Nephron (organoid): Measurements from ENCODE around the gene RNF212B.

Experiments
- H3K27ac Mint-ChIP-seq, 3 experiments: 2 replicates each; pipeline ENCODE4 v1.8.0; 2020; ENCODE audit warnings: mixed read lengths in 3 of 3, mild to moderate bottlenecking in 2 of 3, moderate library complexity in 1 of 3
- H3K27me3 Mint-ChIP-seq: 2 replicates; pipeline ENCODE4 v1.8.0; 2021; ENCODE audit warnings: low read depth, mild to moderate bottlenecking, moderate library complexity, mixed read lengths
- H3K36me3 Mint-ChIP-seq: 2 replicates; pipeline ENCODE4 v1.8.0; 2020; ENCODE audit warnings: low read depth, mixed read lengths
- H3K4me1 Mint-ChIP-seq: 2 replicates; pipeline ENCODE4 v1.8.0; 2020; ENCODE audit warnings: mixed read lengths
- H3K4me3 Mint-ChIP-seq, 3 experiments: 2 replicates each; pipeline ENCODE4 v1.8.0; 2020; ENCODE audit warnings: mild to moderate bottlenecking in 3 of 3, mixed read lengths in 3 of 3, moderate library complexity in 2 of 3
- H3K9me3 Mint-ChIP-seq: 2 replicates; pipeline ENCODE4 v1.8.0; 2020; ENCODE audit warnings: mixed read lengths
- TF ChIP-seq, protein P1 (sequence below), 3 experiments: fragments of 200-600 bp; sonication (generic); IDR thresholded peaks; one replicate each; pipeline ENCODE4 v1.5.0; 2021; ENCODE audit warnings: antibody characterized with exemption in 3 of 3; ENCODE audit not compliant: unreplicated experiment in 3 of 3

RNF212B gene

DNA sequence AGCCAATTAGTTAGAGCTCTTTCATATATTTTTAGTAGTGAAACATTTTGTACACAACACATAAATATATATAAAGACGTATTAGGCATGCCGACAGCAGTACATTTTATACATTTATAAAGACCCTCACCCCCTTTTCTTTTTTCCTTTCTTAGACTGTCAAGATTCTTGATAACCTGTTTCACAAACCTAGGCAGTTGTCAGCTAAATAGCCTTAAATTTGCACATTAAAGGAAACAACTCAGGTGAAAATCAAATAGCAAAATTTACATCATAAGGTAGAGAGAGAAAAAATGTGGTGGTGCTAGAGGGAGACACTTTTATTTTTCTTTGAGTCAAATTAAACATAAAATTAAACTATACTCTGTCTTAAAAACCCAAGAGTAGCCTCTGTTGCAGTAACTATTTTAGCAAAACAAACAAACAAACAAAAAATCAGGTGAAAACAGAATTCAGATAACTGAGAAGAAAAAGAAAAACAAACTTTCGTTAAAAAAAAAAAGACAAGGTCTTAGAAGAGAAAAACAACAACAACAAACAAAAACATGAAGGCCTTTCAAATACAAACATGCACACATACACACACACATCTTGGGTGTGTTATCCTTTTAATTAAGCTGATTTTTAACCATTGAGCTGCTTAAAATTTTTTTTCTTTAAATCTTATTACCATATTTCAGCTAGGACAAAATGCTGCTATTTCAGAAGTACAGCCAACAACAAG, 31.2 kb upstream of the RNF212B start:
- no peaks in the 10 kb centered on the region for H3K36me3 Mint-ChIP-seq
- TF ChIP-seq, protein P1, sequence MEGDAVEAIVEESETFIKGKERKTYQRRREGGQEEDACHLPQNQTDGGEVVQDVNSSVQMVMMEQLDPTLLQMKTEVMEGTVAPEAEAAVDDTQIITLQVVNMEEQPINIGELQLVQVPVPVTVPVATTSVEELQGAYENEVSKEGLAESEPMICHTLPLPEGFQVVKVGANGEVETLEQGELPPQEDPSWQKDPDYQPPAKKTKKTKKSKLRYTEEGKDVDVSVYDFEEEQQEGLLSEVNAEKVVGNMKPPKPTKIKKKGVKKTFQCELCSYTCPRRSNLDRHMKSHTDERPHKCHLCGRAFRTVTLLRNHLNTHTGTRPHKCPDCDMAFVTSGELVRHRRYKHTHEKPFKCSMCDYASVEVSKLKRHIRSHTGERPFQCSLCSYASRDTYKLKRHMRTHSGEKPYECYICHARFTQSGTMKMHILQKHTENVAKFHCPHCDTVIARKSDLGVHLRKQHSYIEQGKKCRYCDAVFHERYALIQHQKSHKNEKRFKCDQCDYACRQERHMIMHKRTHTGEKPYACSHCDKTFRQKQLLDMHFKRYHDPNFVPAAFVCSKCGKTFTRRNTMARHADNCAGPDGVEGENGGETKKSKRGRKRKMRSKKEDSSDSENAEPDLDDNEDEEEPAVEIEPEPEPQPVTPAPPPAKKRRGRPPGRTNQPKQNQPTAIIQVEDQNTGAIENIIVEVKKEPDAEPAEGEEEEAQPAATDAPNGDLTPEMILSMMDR (IDR thresholded peaks at IDR 0.05; ENCODE audit: unreplicated experiment in 3 of 3) = no peak
- H3K4me1 Mint-ChIP-seq = no peaks in the 10 kb centered on the region
- H3K27me3 Mint-ChIP-seq = peaks cover 11% of the 10 kb centered on the region
- no peak overlapping the region for H3K4me3 Mint-ChIP-seq
- no peak overlapping the region for H3K27ac Mint-ChIP-seq
- no peaks in the 10 kb centered on the region for H3K9me3 Mint-ChIP-seq

DNA sequence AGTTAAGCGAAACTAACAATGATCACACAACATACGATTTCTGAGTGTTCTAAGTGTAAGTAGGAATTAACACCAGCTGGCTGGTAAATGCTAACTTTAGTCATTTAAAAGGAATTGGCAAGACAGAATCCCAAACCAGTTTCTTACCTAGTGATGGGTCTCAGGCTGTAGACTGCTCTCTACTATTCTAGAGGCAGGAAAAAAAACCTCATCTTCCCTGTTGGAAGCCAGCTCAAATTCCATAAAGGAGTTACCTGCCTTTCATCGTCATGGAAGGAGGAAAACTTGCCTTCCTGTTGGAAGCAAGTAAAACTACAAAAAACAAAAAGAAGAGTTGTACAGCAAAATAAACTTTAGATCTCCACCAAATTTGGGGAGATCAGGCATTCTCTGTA, 30.6 kb upstream of the RNF212B start:
- no peaks in the 10 kb centered on the region for H3K9me3 Mint-ChIP-seq
- H3K36me3 Mint-ChIP-seq = no peaks in the 10 kb centered on the region
- TF ChIP-seq, protein P1 (IDR thresholded peaks at IDR 0.05; ENCODE audit: unreplicated experiment in 3 of 3) = no peak
- H3K27me3 Mint-ChIP-seq = peaks cover 11% of the 10 kb centered on the region
- no peak overlapping the region for H3K27ac Mint-ChIP-seq
- no peaks in the 10 kb centered on the region for H3K4me1 Mint-ChIP-seq
- no peak overlapping the region for H3K4me3 Mint-ChIP-seq

DNA sequence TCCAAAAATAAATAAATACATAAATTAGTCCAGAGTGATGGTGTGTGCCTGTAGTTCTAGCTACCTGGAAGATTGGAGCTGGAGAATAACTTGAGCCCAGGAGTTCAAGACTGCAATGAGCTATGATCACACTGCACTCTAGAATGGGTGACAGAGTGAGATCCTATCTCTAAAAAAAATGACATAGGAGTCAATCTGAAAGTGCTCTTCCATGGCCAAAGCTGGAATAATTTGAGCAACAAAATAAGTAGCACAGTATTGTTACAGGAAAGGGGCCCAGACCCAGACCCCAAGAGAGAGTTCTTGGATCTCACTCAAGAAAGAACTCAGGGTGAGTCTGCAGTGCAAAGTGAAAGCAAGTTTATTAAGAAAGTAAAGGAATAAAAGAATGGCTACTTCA, 29.4 kb upstream of the RNF212B start:
- Mint-ChIP-seq H3K27me3 (peaks cover 11% of the 10 kb centered on the region), H3K4me1 (no peaks in the 10 kb centered on the region), H3K9me3 (peaks cover 1% of the 10 kb centered on the region), H3K4me3 (no peak overlapping the region), H3K36me3 (no peaks in the 10 kb centered on the region), H3K27ac (no peak overlapping the region)
- TF ChIP-seq, protein P1 (IDR thresholded peaks at IDR 0.05; ENCODE audit: unreplicated experiment in 3 of 3) = no peak

DNA sequence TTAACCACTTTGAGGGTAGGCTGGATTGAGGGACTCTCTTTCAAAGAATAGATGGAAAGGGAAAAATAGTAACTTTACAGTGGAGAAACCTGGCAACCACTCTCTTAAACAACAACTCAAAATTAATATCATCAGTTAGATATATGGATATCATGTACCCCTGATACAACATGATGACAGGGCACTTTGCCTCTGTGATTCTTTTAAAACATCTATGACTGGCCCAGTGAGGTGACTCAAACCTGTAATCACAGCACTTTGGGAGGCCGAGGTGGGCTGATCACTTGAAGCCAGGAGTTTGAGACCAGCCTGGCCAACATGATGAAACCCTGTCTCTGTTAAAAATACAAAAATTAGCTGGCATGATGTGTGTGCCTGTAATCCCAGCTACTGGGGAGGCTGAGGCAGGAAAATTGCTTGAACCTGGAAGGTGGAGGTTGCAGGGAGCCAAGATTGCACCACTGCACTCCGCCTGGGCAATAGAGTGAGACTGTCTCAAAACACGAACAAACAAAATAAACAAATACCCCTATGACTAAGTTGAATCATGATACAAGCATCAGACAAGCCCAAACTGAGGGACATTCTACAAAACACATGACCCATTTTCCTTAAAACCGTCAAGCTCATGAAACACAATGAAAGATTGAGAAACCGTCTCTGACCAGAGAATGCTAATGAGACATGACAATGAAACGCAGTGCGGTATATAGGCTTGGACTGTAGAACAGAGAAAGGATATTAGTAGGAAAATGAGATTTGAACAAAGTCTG, 27.9 kb upstream of the RNF212B start:
- peaks cover 11% of the 10 kb centered on the region for H3K27me3 Mint-ChIP-seq
- no peaks in the 10 kb centered on the region for H3K4me1 Mint-ChIP-seq
- H3K36me3 Mint-ChIP-seq = no peaks in the 10 kb centered on the region
- no peak overlapping the region for H3K4me3 Mint-ChIP-seq
- no peak overlapping the region for H3K27ac Mint-ChIP-seq
- H3K9me3 Mint-ChIP-seq = peaks cover 5% of the 10 kb centered on the region
- TF ChIP-seq, protein P1 (IDR thresholded peaks at IDR 0.05; ENCODE audit: unreplicated experiment in 3 of 3) = no peak

DNA sequence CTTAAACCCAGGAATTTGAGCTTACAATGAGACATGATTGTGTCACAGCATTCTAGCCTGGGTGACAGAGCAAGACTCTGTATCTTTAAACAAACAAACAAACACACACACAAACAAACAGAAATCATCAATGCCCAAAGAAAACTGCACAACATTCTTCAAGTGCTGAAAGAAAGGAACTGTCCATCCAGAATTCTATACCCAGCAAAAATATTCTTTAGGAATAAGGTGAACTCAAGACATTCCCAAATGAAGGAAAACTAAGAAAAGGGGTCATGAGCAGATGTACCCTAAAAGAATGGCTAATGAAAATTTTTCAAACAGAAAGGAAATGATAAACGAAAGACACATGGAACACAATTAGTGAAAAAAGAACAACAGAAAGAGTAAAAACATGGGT, 22.3 kb upstream of the RNF212B start:
- Mint-ChIP-seq H3K4me3 (no peak overlapping the region), H3K9me3 (peaks cover 12% of the 10 kb centered on the region)

More for the DNA sequence above, 22.3 kb upstream of the RNF212B start:
- TF ChIP-seq, protein P1 (IDR thresholded peaks at IDR 0.05; ENCODE audit: unreplicated experiment in 3 of 3) = no peak
- no peak overlapping the region for H3K27ac Mint-ChIP-seq
- no peaks in the 10 kb centered on the region for H3K4me1 Mint-ChIP-seq
- H3K36me3 Mint-ChIP-seq = no peaks in the 10 kb centered on the region
- no peaks in the 10 kb centered on the region for H3K27me3 Mint-ChIP-seq
